Sigmoid colon (tissue), 7 donors: ENCODE data around the gene PLD3. TPM values are rescaled to one million over a fixed set of nuclear protein-coding genes. Genes with fewer than 3 reads are reported as not detected.

Source experiments
- DNase-seq: peaks from one replicate; pipeline ENCODE4 v3.0.0-alpha.2; 2019
- H3K27ac ChIP-seq, 4 donors: fragments of 200-600 bp; sonication (generic); one replicate each; pipeline ENCODE4 v1.5.1; 2016 to 2019; ENCODE audit warnings: mild to moderate bottlenecking in 1 of 4
- H3K27me3 ChIP-seq, 3 donors: fragments of 200-600 bp; sonication (generic); one replicate each; pipeline ENCODE4 v1.5.1; 2019; ENCODE audit warnings: mild to moderate bottlenecking in 1 of 3
- H3K36me3 ChIP-seq, 4 donors: fragments of 200-600 bp; sonication (generic); one replicate each; pipeline ENCODE4 v1.5.1; 2016 to 2019
- H3K4me1 ChIP-seq, 4 donors: fragments of 200-600 bp; sonication (generic); one replicate each; pipeline ENCODE4 v1.5.1; 2017 to 2019
- H3K4me3 ChIP-seq, 4 donors: fragments of 200-600 bp; sonication (generic); one replicate each; pipeline ENCODE4 v1.5.1; 2017 to 2019; ENCODE audit warnings: mild to moderate bottlenecking in 2 of 4, moderate library complexity in 1 of 4
- H3K9me3 ChIP-seq, 4 donors: fragments of 200-600 bp in 3 of 4; sonication (generic) in 3 of 4; one replicate each; pipeline versions ENCODE4 v1.5.1 to v1.6.1; 2013 to 2019
- CTCF ChIP-seq, 4 experiments: fragments of 450-650 bp in 3 of 4; fragments of 200-600 bp in 1 of 4; IDR thresholded peaks; one replicate each; pipeline ENCODE4 v1.5.1; 2016 to 2019; ENCODE audit warnings: antibody characterized with exemption in 4 of 4, mild to moderate bottlenecking in 3 of 4, moderate library complexity in 2 of 4
- EP300 ChIP-seq, 4 donors: sonication (generic); formaldehyde crosslinking; IDR thresholded peaks; one replicate each; pipeline ENCODE4 v1.6.1; 2017; ENCODE audit warnings: antibody characterized with exemption in 4 of 4
- POLR2A ChIP-seq, 2 donors: fragments of 450-650 bp; IDR thresholded peaks; one replicate each; pipeline ENCODE4 v1.6.1; 2016; ENCODE audit warnings: antibody characterized with exemption in 2 of 2, mild to moderate bottlenecking in 2 of 2, moderate library complexity in 2 of 2
- POLR2AphosphoS5 ChIP-seq, 4 donors: sonication (generic); formaldehyde crosslinking; IDR thresholded peaks; one replicate each; pipeline ENCODE4 v1.6.1; 2017; ENCODE audit warnings: antibody characterized with exemption in 4 of 4
- WGBS, 2 donors: extraction: QIAGEN DNeasy Blood & Tissue Kit; methylation state at CpG; one replicate each; pipeline ENCODE4 v1.1.7; 2013; 5-methylcytosine and 5-hydroxymethylcytosine counted together
- intact Hi-C: fragments of 100-400 bp; cut with DNase I; formaldehyde crosslinking; loops from one replicate; pipeline ENCODE4 v1.15.1; 2023
- polyA plus RNA-seq, 3 donors: library from polyadenylated mRNA; stranded (reverse); fragments of 200-250 nt; gene quantifications; one replicate each; pipeline ENCODE4 v1.2.3, GENCODE V29; 2013
- total RNA-seq, 4 donors: library from RNA; depleted of rRNA; stranded (reverse); fragments of >200 nt; gene quantifications; one replicate each; pipeline ENCODE4 v1.1.0, GENCODE V29; 2016
- donor health status: healthy with polysubstance abuse.
- donor health status: Bipolar disorder and iron deficiency.
- donor health status: healthy.

Gene PLD3
- total and polyA plus RNA-seq, 7 donors: 48.0 to 270 (median 164) TPM

- intact Hi-C loops: no loop called here
- no peak for TF ChIP-seq POLR2A (IDR thresholded peaks at IDR 0.05)
- TF ChIP-seq EP300 (IDR thresholded peaks at IDR 0.05): no peak
- no peak for TF ChIP-seq CTCF (IDR thresholded peaks at IDR 0.05)
- TF ChIP-seq POLR2AphosphoS5 (IDR thresholded peaks at IDR 0.05): no peak
- DNase-seq: no peak
- Histone ChIP-seq H3K4me3 (no peak overlapping the region), H3K4me1 (peaks cover 0 to 22% (median 19%) of the 10 kb centered on the region in 4 donors), H3K27me3 (no peaks in the 10 kb centered on the region), H3K27ac (no peak overlapping the region), H3K9me3 (no peaks in the 10 kb centered on the region), H3K36me3 (peaks cover 0 to 25% (median 6%) of the 10 kb centered on the region in 4 donors)
- 70 to 87% methylated on average over 5 of the region's 5 CpGs for WGBS, 2 donors
Observed at GRCh38 chr19:40363069-40363468, 14.6 kb downstream of the PLD3 start.

- no peak for DNase-seq
- 77 to 80% methylated on average over 3 of the region's 3 CpGs for WGBS, 2 donors
- H3K36me3 ChIP-seq: peaks cover 4 to 34% (median 10%) of the 10 kb centered on the region in 4 donors
- TF ChIP-seq CTCF (IDR thresholded peaks at IDR 0.05): no peak
- TF ChIP-seq POLR2A (IDR thresholded peaks at IDR 0.05): no peak
- TF ChIP-seq EP300 (IDR thresholded peaks at IDR 0.05): no peak
- TF ChIP-seq POLR2AphosphoS5 (IDR thresholded peaks at IDR 0.05): no peak
- peaks cover 0 to 22% (median 18%) of the 10 kb centered on the region in 4 donors for H3K4me1 ChIP-seq
- no peaks in the 10 kb centered on the region for H3K27me3 ChIP-seq
- intact Hi-C loops: loop anchor here (5.0 kb wide), 1 partner anchor 37 kb away; no protein-coding TSS in a partner anchor
- H3K4me3 ChIP-seq: peak overlapping the region in 2 of 4 donors; percentile 44 to 51
- no peaks in the 10 kb centered on the region for H3K9me3 ChIP-seq
- H3K27ac ChIP-seq: no peak overlapping the region
Observed at GRCh38 chr19:40365010-40365409, 16.5 kb downstream of the PLD3 start.

GRCh38 chr19:40365613-40366401 lies 17.3 kb downstream of the PLD3 start:
- peak; percentile 84 for DNase-seq
- peaks cover 0 to 22% (median 18%) of the 10 kb centered on the region in 4 donors for H3K4me1 ChIP-seq
- no peaks in the 10 kb centered on the region for H3K27me3 ChIP-seq
- peak overlapping the region; percentile 21 to 51 (median 42) for H3K4me3 ChIP-seq
- intact Hi-C loops: loop anchor here (5.0 kb wide), 1 partner anchor 36 kb away; no protein-coding TSS in a partner anchor
- H3K27ac ChIP-seq: peak overlapping the region in 3 of 4 donors; percentile 38 to 71 (median 45)
- no peaks in the 10 kb centered on the region for H3K9me3 ChIP-seq
- H3K36me3 ChIP-seq: peaks cover 4 to 42% (median 14%) of the 10 kb centered on the region in 4 donors
- WGBS, 2 donors: 23 to 64% methylated on average over 28 of the region's 28 CpGs
- TF ChIP-seq CTCF (IDR thresholded peaks at IDR 0.05): no peak
- TF ChIP-seq POLR2A (IDR thresholded peaks at IDR 0.05): no peak
- peak in 3 of 4 donors; percentile 15 to 42 (median 41) for TF ChIP-seq POLR2AphosphoS5 (IDR thresholded peaks at IDR 0.05)
- TF ChIP-seq EP300 (IDR thresholded peaks at IDR 0.05): no peak

- Histone ChIP-seq H3K27me3 (no peaks in the 10 kb centered on the region), H3K27ac (peak overlapping the region in 1 of 4 donors; percentile 71), H3K9me3 (no peaks in the 10 kb centered on the region), H3K4me3 (peak overlapping the region in 2 of 4 donors; percentile 44 to 51), H3K36me3 (peaks cover 8 to 51% (median 16%) of the 10 kb centered on the region in 4 donors), H3K4me1 (peaks cover 0 to 22% (median 18%) of the 10 kb centered on the region in 4 donors)
- no peak for TF ChIP-seq POLR2AphosphoS5 (IDR thresholded peaks at IDR 0.05)
- TF ChIP-seq EP300 (IDR thresholded peaks at IDR 0.05): no peak
- no peak for TF ChIP-seq CTCF (IDR thresholded peaks at IDR 0.05)
- no peak for TF ChIP-seq POLR2A (IDR thresholded peaks at IDR 0.05)
- DNase-seq: no peak
- 90 to 93% methylated on average over 27 of the region's 27 CpGs for WGBS, 2 donors
- intact Hi-C loops: loop anchor here (5.0 kb wide), 1 partner anchor 35 kb away; no protein-coding TSS in a partner anchor
Observed at GRCh38 chr19:40366697-40367561, 18.4 kb downstream of the PLD3 start.
